HG03196 (cell line): ENCODE data around the gene KCNF1.

Experiments used
- ATAC-seq: cut with Tn5 transposase; IDR thresholded peaks from one replicate; pipeline ENCODE4 v1.9.1; 2021; ENCODE audit not compliant: unreplicated experiment

KCNF1 gene

DNA sequence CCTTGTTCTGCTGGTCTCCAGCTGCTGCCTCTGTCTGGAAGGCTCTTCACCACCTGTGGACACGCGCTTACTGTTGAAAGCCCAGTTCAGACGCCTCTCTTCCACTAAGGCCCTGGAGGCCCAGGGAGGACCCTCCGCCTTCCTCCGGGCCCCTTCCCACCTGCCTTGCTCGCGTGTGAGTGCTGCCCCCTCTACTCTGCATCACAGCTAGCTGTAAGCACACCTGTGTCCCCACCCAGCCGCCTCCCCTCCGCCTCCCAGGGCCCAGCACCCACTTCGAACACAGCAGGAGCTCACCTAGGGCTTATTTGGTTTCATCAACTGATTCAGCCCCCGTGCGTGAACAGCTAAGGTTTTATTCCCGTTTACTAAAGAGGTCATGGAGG lies 49.7 kb downstream of the KCNF1 start:
- ATAC-seq, result no peak

DNA sequence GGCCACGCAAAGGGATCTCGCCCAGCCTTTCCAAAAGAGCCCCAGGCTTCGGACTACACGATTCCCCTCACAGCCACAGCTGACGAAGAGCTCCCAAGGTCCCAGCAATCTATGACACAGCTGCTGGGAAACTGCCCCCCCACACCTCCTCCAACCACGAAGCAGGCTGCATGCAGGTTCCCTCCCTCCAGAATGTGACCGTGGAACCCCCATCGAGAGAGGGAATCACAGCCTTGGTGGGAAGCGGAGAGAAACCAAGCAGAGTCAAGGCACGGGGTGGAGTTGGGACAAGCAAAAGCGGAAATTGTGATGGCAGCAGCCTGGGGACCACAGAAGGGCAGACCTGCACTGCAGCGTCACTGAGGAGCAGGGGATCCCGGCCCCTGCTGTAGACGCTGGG lies 50.3 kb downstream of the KCNF1 start:
- no peak for ATAC-seq

DNA sequence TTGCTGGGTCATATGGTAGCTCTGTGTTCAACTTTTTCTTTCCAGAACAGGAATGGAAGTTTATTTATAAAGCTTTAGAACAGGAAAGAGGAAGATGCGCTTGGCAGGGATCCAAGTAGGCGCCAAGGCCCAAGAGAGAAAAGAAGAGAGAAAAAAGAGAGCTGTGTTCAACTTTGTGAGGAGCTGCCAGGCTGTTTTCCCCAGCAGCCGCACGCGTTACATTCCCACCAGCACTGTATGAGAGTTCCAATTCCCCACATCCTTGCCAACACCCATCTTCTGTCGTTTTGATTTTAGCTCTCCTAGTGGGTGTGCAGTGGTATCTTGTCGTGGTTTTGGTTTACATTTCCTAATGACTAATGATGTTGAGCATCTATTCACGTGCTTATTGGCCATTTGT lies 51.4 kb downstream of the KCNF1 start:
- no peak for ATAC-seq
